Measurements from ENCODE around the gene MATN1.

MATN1 gene

GRCh38 chr1:30678209-30678608, 45.2 kb downstream of the MATN1 start:
- no peak for DNase-seq

DNA sequence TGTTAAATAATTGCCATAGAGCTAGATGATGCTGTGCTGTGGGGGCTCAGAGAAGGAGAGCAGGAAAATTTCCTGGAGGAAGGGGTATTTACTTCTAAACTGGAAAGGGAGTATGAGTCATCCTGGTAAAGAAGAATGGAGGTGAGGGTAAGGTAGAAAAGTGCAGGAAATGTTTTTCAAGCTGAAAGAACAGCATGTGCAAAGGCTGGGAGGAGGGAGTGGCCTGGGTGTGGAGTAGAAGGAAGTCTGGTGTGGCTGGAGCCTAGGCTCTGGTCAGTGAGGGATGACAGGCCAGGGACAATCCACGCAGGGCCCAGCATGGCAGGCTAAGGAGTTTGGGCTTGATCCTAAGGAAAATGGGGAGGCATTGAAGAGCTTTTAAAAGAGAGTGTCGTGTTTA, 45.9 kb downstream of the MATN1 start:
- no peak for DNase-seq

GRCh38 chr1:30675761-30676160, 47.6 kb downstream of the MATN1 start:
- no peak for DNase-seq

GRCh38 chr1:30675289-30675688, 48.1 kb downstream of the MATN1 start:
- no peak for DNase-seq

- no peak for DNase-seq
Measured at GRCh38 chr1:30673395-30673794, 50.0 kb downstream of the MATN1 start.

GRCh38 chr1:30672661-30673060, 50.7 kb downstream of the MATN1 start:
- no peak for DNase-seq

DNA sequence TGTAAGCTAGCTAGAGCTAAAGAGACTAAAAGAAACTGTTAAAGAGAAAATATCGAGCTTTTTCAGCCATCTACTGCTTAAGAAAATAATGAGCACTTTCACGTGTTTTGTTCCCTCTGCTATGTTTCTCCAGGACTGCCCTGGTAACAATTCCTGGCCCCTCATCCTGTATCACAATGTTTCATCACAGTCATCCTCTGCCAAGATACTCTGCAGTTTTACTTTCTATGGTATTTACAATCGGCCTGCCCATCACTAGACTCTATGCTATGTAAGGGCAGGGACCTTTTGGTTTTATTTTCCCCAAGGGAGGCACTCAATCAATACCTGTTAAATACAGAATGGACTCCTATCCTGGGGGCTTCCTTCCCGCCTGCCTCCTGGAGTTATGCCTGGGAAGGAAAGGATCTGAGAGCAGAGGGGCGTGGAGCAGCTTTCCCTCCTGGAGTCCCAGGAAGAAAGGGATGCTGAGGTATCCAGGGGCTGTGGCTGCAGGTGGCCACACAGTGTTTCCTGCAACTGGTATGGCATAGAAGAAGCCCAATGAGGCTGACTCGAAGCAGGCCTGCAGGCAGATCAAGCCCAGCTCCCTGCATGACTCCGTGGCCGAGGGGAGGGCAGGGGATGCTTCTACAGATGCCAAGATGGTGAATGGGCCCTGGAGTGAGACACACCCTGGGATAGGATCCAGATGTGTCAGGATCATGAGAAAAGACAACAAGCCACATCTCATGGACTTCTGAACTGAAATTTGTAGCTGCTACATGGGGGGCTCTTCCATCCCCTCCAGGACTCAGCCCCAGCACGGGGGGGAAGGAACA, 52.9 kb downstream of the MATN1 start:
- DNase-seq = no peak

DNA sequence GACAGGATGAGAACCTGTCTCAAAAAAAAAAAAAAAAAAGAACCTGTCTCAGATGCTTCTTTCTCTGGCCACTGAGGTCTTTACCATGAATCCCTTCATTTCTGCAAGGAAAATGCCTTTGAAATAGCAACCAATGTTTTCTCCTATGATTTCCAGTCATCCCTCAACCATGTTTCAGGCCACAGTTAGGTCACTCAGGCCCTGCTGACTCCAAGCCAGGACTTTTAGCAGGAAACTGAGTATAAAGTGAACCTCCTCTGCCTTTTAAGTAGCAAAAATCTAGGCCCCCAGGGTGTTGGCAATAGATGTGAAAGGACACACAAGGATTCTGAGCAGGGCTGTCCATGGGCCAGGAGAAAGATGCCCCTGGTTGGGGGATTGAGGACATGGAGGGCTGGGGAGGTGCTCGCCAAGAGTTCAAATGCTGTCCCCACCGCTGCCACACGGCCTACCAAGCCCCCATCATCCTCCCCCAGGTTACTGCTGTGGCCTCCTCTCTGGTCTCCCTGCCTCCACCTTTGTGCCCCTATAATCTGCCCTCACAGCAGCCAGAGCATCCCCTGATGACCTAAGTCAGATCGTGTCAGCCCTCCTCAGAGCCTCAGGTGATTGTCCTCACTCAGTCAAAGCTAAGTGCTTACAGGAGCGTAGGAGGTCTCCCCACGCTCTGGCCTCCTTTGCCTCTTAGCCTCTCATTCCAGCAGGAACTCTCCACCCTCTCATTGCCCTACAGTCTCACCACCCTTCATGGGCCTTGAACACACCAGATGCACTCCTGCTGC, 54.6 kb downstream of the MATN1 start:
- DNase-seq = no peak

- DNase-seq = no peak
Measured at GRCh38 chr1:30668024-30668423, 55.4 kb downstream of the MATN1 start.

- DNase-seq = no peak
Measured at GRCh38 chr1:30666756-30667273, 56.6 kb downstream of the MATN1 start.

DNA sequence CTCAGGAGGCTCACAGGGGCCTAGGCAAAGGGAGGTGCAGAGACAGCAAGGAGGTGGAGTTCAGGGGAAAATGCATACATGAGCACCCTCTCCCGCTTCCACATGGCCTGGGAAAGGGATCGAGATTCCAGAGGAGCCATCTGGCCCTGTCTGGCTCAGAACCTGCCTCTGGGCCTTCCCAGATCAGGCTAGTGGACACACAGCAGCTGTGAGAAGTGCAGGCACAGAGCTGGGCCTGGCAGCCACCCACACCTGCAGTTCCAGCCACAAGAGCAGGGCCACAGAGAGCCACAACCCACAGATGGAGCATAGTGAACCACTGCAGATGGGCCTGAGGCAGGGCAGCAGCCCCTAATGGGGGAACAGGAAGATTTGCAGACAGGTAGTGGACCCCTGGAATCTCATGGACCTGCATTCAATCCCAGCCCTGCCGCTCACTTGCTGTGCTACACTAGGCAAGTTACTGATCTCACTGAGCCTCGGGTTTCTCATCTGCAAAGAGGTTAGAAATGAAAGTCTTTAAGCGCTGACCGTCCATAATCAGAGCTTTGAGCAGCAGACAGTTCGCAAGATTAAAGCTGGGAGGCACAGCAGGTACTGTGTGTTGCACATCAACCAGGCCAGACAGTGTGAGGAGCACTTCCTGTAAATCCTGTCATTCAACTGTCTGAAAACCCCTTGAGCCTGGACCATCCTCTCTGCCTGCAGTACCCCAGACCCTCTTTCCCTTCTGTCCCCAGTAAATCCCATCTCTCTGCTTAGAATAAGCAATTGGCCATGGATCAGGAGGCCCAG, 58.0 kb downstream of the MATN1 start:
- DNase-seq = no peak

DNA sequence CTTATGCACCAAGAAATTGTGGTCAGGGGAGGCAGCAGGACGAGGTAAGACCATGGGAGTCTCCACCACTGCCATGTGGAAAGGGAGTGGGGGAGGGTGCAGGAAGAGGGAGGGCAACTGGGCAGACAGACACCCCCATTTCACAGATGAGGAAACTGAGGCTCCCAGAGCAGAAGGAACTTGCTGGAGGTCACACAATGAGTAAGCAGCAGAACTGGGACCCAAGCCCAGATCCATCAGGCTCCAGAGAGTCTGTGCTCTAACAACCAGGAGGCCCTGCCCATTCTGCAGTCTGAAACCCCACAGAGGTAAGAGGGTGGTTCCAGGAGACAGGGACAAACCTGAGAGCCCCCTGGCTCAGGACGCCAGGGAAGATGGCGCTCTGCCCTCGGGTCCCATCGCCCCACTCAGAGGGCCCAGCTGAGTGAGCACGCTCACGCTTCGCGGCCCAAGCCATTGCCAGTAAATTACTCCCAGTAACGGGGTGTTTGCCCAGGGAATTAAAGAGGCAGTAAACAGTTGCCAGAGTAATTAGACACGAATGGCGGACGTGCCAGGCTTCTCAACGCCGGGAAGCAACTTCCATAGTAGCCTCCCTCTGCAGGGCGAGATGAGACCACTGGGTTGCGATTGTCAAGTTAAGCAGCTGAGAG, 59.2 kb downstream of the MATN1 start:
- DNase-seq = no peak

- no peak for DNase-seq
Measured at GRCh38 chr1:30663596-30664091, 59.7 kb downstream of the MATN1 start.

GRCh38 chr1:30662291-30662840, 61.0 kb downstream of the MATN1 start:
- DNase-seq = no peak

DNA sequence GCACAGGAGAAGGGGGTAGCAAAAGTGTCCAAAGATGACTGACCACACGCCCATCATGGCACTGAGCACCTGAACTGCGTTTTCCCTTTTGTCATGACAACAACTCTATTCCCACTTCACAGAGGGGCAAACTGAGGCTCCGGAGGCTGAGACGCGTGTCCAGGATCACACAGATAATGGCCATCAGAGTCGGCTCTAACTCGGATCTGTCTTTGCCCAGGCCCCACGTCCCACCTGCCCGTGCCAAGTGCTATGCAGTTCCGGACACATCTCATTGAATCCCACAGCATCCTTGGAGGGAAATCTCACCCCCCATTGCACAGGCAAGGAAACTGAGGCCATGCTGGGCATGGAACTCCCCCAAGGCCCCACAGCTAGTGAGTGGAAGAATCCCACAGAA, 62.1 kb downstream of the MATN1 start:
- no peak for DNase-seq
